BLaER1 (cell line): ENCODE measurements around the gene ACER2.

Experiments used
- H3K27ac ChIP-seq: shearing (Covaris generic); formaldehyde crosslinking; 2 replicates; pipeline ENCODE4 v1.8.1; 2022
- H3K27me3 ChIP-seq: shearing (Covaris generic); formaldehyde crosslinking; 2 replicates; pipeline ENCODE4 v1.8.1; 2022
- H3K36me3 ChIP-seq: shearing (Covaris generic); formaldehyde crosslinking; 2 replicates; pipeline ENCODE4 v1.8.1; 2022
- H3K4me1 ChIP-seq: shearing (Covaris generic); formaldehyde crosslinking; 2 replicates; pipeline ENCODE4 v1.8.1; 2022
- H3K4me2 ChIP-seq: shearing (Covaris generic); formaldehyde crosslinking; 2 replicates; pipeline ENCODE4 v1.8.1; 2022
- H3K4me3 ChIP-seq: shearing (Covaris generic); formaldehyde crosslinking; 2 replicates; pipeline ENCODE4 v1.8.1; 2022
- H3K9ac ChIP-seq: shearing (Covaris generic); formaldehyde crosslinking; 2 replicates; pipeline ENCODE4 v1.8.1; 2022
- H3K9me3 ChIP-seq: shearing (Covaris generic); formaldehyde crosslinking; 2 replicates; pipeline ENCODE4 v1.8.1; 2022
- H4K20me1 ChIP-seq: shearing (Covaris generic); formaldehyde crosslinking; 2 replicates; pipeline ENCODE4 v1.8.1; 2022
- Cebpa-rat ChIP-seq: shearing (Covaris generic); IDR thresholded peaks from 2 replicates; pipeline ENCODE4 v1.8.1; 2022

Gene ACER2

DNA sequence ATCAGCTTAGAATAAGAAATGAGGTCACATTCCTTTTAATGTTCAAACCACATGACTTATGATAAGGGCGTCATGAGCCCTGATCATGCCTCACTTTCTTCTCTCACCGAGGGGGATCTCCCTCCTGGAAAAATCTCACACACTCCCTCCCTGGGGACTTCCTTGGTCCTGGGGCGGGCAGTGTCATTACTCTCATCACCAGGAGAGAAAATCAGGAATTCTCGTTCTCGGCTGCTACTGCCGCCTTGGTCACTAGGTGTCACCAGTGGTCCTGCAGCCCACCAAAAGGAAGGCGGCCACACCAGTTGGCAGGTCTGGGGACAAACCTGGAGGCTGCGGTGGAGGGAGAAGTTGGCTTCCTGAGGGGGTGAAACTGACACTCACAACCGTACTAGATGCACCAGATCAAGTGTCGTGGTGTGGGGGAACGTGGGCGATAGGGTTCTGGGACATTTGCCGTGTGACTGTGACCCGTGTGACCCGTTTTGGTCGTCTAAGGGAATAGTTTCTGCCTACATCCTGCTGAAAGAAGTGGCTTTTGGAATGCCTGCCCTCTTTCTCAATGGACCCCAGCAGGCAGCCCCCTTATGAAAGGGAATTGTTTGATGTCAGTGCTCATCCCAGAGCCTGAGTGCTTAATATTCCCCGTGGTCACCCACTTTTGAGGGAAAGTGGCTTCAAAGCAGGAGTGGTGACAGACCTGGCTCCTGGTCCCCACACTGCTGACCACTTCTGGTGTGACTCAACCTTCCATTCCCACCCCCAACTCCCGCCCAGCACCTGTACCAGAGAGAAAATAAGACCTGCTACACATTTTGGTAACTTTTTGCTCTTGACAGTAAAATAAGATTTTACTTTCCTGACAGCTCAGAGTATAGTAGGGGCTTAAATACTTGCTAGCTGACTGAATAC, 63.2 kb downstream of the ACER2 start:
- no peaks in the 10 kb centered on the region for H3K27me3 ChIP-seq
- H3K9me3 ChIP-seq = no peaks in the 10 kb centered on the region
- no peak overlapping the region for H3K27ac ChIP-seq
- H3K4me2 ChIP-seq = peak overlapping the region; percentile 68
- H4K20me1 ChIP-seq = no peaks in the 10 kb centered on the region
- TF ChIP-seq Cebpa-rat = no peak
- H3K9ac ChIP-seq = 0 out of 2 replicates have a peak overlapping the region, but pooled peaks have one; percentile 16
- H3K36me3 ChIP-seq = no peaks in the 10 kb centered on the region
- H3K4me1 ChIP-seq = no peaks in the 10 kb centered on the region
- no peak overlapping the region for H3K4me3 ChIP-seq

GRCh38 chr9:19473605-19474004, 64.8 kb downstream of the ACER2 start:
- Histone ChIP-seq H3K27me3 (no peaks in the 10 kb centered on the region), H3K4me2 (no peak overlapping the region)

GRCh38 chr9:19479874-19480273, 71.1 kb downstream of the ACER2 start:
- H3K4me1 ChIP-seq = no peaks in the 10 kb centered on the region
- H4K20me1 ChIP-seq = no peaks in the 10 kb centered on the region
- H3K9ac ChIP-seq = no peak overlapping the region
- no peaks in the 10 kb centered on the region for H3K27me3 ChIP-seq
- TF ChIP-seq Cebpa-rat = no peak
- H3K27ac ChIP-seq = no peak overlapping the region
- no peaks in the 10 kb centered on the region for H3K36me3 ChIP-seq
- H3K4me3 ChIP-seq = no peak overlapping the region
- no peak overlapping the region for H3K4me2 ChIP-seq
- H3K9me3 ChIP-seq = no peaks in the 10 kb centered on the region

More at GRCh38 chr9:19473605-19474004, 64.8 kb downstream of the ACER2 start:
- Histone ChIP-seq H3K36me3 (no peaks in the 10 kb centered on the region), H3K4me3 (no peak overlapping the region), H3K9me3 (no peaks in the 10 kb centered on the region), H3K27ac (no peak overlapping the region), H3K4me1 (no peaks in the 10 kb centered on the region), H3K9ac (no peak overlapping the region), H4K20me1 (no peaks in the 10 kb centered on the region)
- no peak for TF ChIP-seq Cebpa-rat

DNA sequence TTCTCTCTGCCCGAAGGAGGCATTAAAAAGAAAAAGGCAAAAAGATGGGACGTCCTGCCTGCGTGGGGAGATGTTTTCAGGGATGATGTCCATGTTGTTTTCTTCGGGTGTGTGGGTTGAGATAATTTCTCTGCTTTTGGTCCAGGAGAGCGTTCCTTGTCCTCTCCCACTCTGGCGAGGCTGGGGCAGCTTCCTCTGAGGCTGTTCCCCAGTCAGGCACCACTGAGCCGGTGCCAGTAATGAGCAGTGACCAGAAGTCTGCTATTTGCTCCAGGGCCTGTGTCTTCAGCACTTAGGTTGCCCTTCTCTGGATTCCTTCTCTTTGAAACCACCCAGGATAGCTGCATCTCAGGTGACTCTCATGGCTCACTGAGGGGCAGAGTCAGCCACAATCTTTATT, 71.5 kb downstream of the ACER2 start:
- Histone ChIP-seq H3K27ac (no peak overlapping the region), H3K36me3 (no peaks in the 10 kb centered on the region), H4K20me1 (no peaks in the 10 kb centered on the region), H3K9me3 (no peaks in the 10 kb centered on the region), H3K27me3 (no peaks in the 10 kb centered on the region), H3K4me3 (no peak overlapping the region), H3K9ac (no peak overlapping the region), H3K4me1 (no peaks in the 10 kb centered on the region), H3K4me2 (no peak overlapping the region)
- no peak for TF ChIP-seq Cebpa-rat

DNA sequence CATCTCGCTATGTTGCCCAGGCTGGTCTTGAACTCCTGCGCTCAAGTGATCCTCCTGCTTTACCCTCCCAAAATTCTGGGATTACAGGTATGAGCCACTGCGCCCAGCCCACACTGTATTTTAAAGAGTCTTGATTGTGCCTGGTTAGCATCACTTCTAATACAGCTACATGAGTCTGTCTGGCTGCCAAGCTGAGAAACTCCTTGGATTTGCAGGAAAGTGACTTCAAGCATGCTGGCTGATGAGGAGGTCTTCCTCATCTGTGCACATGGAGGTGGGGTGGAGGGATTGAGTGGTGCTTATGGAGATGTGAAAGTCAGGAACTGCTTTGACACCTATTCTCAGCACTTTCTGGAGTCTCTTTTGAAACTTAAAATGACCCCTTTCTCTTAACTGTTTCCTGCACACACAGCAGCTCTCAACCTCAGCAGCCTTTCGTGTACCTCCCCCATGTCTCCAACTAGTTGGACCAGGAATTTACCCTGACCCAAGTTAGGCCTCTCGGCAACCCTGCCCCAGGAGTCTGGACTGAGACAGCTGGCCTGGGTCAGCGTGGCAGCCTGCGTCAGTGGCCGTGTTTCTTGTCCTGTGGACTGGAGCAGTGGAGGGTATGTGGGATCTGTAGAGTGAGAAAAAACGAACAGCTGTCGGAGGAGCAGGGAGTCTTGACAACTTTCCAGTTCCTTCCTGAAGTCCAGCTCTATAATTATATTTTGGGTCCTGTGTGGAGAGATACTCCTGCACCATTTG, 72.5 kb downstream of the ACER2 start:
- H3K4me1 ChIP-seq = no peaks in the 10 kb centered on the region

GRCh38 chr9:19481971-19482404, 73.2 kb downstream of the ACER2 start:
- no peak overlapping the region for H3K9ac ChIP-seq
- H3K9me3 ChIP-seq = no peaks in the 10 kb centered on the region
- H3K36me3 ChIP-seq = no peaks in the 10 kb centered on the region
- no peaks in the 10 kb centered on the region for H3K4me1 ChIP-seq
- no peak overlapping the region for H3K4me2 ChIP-seq
- H3K27me3 ChIP-seq = no peaks in the 10 kb centered on the region
- H4K20me1 ChIP-seq = no peaks in the 10 kb centered on the region
- no peak for TF ChIP-seq Cebpa-rat
- no peak overlapping the region for H3K27ac ChIP-seq
- H3K4me3 ChIP-seq = no peak overlapping the region

More for the DNA sequence above, 72.5 kb downstream of the ACER2 start:
- Histone ChIP-seq H3K9ac (no peak overlapping the region), H3K4me2 (no peak overlapping the region), H3K27me3 (no peaks in the 10 kb centered on the region), H3K9me3 (no peaks in the 10 kb centered on the region), H3K4me3 (no peak overlapping the region), H3K36me3 (no peaks in the 10 kb centered on the region), H4K20me1 (no peaks in the 10 kb centered on the region), H3K27ac (no peak overlapping the region)
- no peak for TF ChIP-seq Cebpa-rat

DNA sequence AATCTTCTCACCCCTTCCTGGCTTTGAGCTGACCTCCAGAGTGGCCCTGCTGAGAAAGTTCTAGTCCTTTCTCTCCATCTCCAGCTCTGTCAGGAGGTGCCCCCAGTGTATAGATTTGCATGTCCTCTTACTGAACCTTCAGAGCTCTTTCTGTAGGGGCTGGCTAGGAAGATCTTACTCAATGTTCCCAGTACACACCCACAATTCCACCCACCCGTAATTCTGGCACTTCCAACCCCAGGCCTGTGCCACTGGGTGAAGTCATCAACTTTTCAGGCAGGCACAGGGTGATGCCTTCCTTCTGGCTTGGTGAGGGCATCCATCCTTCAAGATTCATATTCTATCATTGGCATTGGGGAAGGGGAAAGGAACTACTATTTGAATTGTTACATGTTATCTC, 75.9 kb downstream of the ACER2 start:
- TF ChIP-seq Cebpa-rat = no peak
- H3K36me3 ChIP-seq = no peaks in the 10 kb centered on the region
- H3K4me2 ChIP-seq = no peak overlapping the region
- H3K4me3 ChIP-seq = no peak overlapping the region
- H3K4me1 ChIP-seq = no peaks in the 10 kb centered on the region
- H3K27ac ChIP-seq = no peak overlapping the region
- no peaks in the 10 kb centered on the region for H4K20me1 ChIP-seq
- no peaks in the 10 kb centered on the region for H3K27me3 ChIP-seq
- H3K9me3 ChIP-seq = no peaks in the 10 kb centered on the region
- no peak overlapping the region for H3K9ac ChIP-seq

- no peak for TF ChIP-seq Cebpa-rat
Measured at GRCh38 chr9:19485193-19485592, 76.4 kb downstream of the ACER2 start.

DNA sequence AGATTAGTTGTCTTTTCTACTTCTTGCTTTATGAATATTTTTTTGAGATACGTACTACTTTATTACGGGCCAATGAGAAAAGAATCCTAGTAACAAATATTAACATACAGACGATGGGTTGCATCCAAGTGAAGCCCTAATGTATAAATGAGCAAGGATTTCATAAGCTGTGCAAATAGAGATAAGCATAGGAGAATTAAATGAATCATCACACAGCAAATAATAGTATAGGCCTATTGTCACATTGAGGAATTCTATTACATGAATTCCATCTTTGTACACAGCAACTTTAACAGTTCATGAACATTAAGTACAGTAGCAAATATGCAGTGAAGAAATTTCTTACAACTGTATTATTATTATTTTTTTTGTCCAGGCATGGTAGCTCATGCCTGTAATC, 78.0 kb downstream of the ACER2 start:
- Histone ChIP-seq H3K9ac (no peak overlapping the region), H3K4me1 (no peaks in the 10 kb centered on the region), H3K4me3 (no peak overlapping the region), H4K20me1 (no peaks in the 10 kb centered on the region), H3K36me3 (no peaks in the 10 kb centered on the region), H3K27ac (no peak overlapping the region), H3K9me3 (no peaks in the 10 kb centered on the region), H3K27me3 (no peaks in the 10 kb centered on the region), H3K4me2 (no peak overlapping the region)
- no peak for TF ChIP-seq Cebpa-rat

More at GRCh38 chr9:19485193-19485592, 76.4 kb downstream of the ACER2 start:
- Histone ChIP-seq H3K27me3 (no peaks in the 10 kb centered on the region), H3K9ac (no peak overlapping the region), H4K20me1 (no peaks in the 10 kb centered on the region), H3K4me3 (no peak overlapping the region), H3K4me2 (no peak overlapping the region), H3K36me3 (no peaks in the 10 kb centered on the region), H3K4me1 (no peaks in the 10 kb centered on the region), H3K9me3 (no peaks in the 10 kb centered on the region), H3K27ac (no peak overlapping the region)

DNA sequence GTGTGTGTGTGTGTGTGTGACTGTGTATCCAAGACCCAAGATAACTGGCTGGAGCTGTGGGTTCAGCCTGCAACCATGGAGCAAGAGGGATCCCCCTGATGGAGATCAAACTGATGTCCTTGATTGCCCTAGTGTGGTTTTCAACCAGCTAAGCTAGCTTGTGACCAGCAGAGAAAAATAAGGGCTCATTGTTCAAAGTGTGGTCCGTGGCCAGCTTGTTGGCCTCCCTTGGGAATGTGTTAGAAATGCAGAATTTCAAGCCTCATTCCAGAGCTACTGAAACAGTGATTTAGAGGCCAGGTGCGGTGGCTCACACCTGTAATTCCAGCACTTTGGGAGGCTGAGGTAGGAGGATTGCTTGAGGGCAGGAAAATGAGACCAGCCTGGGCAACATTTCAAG, 79.9 kb downstream of the ACER2 start:
- Histone ChIP-seq H3K4me3 (no peak overlapping the region), H3K9me3 (no peaks in the 10 kb centered on the region), H3K36me3 (no peaks in the 10 kb centered on the region), H3K4me2 (no peak overlapping the region), H3K9ac (no peak overlapping the region), H3K27ac (no peak overlapping the region), H3K27me3 (no peaks in the 10 kb centered on the region), H3K4me1 (peaks cover 9% of the 10 kb centered on the region), H4K20me1 (no peaks in the 10 kb centered on the region)
- no peak for TF ChIP-seq Cebpa-rat
